NCI-H1930 (cell line): ENCODE measurements around the gene MYNN.

ENCODE experiments used
- DNase-seq, 2 experiments: peaks; one replicate each; lab custom pipeline; 2025; lab: John Stamatoyannopoulos, UW

MYNN gene

GRCh38 chr3:169777822-169778221, 4.6 kb downstream of the MYNN start:
- DNase-seq, result no peak

- no peak for DNase-seq
These were observed 7.5 kb downstream of the MYNN start for GRCh38 chr3:169780742-169781141.

GRCh38 chr3:169781209-169781855, 8.1 kb downstream of the MYNN start:
- DNase-seq, result no peak

GRCh38 chr3:169787120-169787519, 13.9 kb downstream of the MYNN start:
- no peak for DNase-seq

- DNase-seq, result no peak
These were observed 14.6 kb downstream of the MYNN start for GRCh38 chr3:169787791-169788190.

- no peak for DNase-seq
These were observed 17.0 kb downstream of the MYNN start for GRCh38 chr3:169790219-169790618.

GRCh38 chr3:169790687-169791429, 17.7 kb downstream of the MYNN start:
- DNase-seq, result no peak

- no peak for DNase-seq
These were observed 19.2 kb downstream of the MYNN start for GRCh38 chr3:169792359-169792758.

- no peak for DNase-seq
These were observed 31.5 kb downstream of the MYNN start for GRCh38 chr3:169804681-169805080.

- no peak for DNase-seq
These were observed 36.1 kb downstream of the MYNN start for GRCh38 chr3:169809230-169809795.

GRCh38 chr3:169811631-169812331, 38.6 kb downstream of the MYNN start:
- DNase-seq, result peak; percentile 12 to 14

GRCh38 chr3:169812332-169813235, 39.4 kb downstream of the MYNN start, which contains the start of the genes LRRC34 and LRRIQ4:
TSS of gene LRRC34 (minus strand) at chr3:169812904. CDS start at chr3:169812548, 356 bp downstream.
TSS of gene LRRIQ4 (plus strand) at chr3:169812870. CDS start at chr3:169821922, 9,052 bp downstream.
- DNase-seq, result peak; percentile 47 to 55

GRCh38 chr3:169813278-169813677, 40.1 kb downstream of the MYNN start:
- no peak for DNase-seq

- peak; percentile 13 to 18 for DNase-seq
These were observed 40.7 kb downstream of the MYNN start for GRCh38 chr3:169813757-169814517.

GRCh38 chr3:169815590-169816150, 42.5 kb downstream of the MYNN start:
- DNase-seq, result no peak

- no peak for DNase-seq
These were observed 45.1 kb downstream of the MYNN start for GRCh38 chr3:169818316-169818715.

GRCh38 chr3:169822091-169822490, 48.9 kb downstream of the MYNN start:
- no peak for DNase-seq

- DNase-seq, result no peak
These were observed 49.3 kb downstream of the MYNN start for GRCh38 chr3:169822540-169822939.

- DNase-seq, result no peak
These were observed 49.8 kb downstream of the MYNN start for GRCh38 chr3:169822983-169823382.

GRCh38 chr3:169825316-169825715, 52.1 kb downstream of the MYNN start:
- no peak for DNase-seq
